ENCODE results near the gene MGAT5.

The MGAT5 gene, protein sequence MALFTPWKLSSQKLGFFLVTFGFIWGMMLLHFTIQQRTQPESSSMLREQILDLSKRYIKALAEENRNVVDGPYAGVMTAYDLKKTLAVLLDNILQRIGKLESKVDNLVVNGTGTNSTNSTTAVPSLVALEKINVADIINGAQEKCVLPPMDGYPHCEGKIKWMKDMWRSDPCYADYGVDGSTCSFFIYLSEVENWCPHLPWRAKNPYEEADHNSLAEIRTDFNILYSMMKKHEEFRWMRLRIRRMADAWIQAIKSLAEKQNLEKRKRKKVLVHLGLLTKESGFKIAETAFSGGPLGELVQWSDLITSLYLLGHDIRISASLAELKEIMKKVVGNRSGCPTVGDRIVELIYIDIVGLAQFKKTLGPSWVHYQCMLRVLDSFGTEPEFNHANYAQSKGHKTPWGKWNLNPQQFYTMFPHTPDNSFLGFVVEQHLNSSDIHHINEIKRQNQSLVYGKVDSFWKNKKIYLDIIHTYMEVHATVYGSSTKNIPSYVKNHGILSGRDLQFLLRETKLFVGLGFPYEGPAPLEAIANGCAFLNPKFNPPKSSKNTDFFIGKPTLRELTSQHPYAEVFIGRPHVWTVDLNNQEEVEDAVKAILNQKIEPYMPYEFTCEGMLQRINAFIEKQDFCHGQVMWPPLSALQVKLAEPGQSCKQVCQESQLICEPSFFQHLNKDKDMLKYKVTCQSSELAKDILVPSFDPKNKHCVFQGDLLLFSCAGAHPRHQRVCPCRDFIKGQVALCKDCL

DNA sequence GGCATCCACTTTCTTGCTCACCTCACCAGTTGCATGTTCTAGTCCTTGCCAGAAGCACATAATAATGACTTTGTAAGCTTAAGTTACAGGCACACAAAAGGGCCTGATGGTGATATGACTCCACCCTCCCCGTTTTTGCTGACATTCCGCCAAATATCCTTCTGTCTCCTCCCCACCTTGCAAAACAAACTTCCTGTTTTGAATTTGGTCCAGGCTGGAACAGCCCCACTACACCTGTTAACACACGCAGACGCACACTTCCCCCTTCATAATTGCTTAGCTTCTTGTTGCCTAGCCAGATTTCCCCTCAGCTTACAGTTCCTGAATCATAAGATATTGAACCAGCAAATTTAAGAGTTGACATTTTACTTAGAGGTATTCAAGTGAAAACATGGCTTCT, at the start of gene MGAT5:
Gene MGAT5 (plus strand): TSS at position 269 of the 400 bp plus-strand sequence. CDS start 332 bp downstream, outside the sequence.
- DNase-seq, result no peak

DNA sequence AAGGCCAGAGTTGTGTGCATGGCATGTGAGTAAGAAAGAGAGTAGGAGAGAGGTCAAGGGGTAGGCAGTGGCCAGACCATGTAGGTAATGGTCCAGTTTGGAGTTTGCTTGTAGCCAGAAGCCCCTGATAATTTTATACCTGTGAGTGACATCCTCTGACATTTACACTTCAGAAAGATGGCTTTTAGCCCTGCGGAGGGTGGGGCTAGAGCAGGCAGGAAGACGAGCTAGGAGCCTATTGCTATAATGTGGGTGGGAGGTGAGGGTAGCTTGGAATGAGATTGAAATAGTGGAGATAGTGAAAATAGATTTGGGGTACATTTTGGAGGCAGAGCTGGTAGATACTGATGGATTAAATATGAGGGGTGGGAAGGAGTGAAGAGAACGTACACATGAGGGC, 48.8 kb upstream of the MGAT5 start:
- no peak for DNase-seq

DNA sequence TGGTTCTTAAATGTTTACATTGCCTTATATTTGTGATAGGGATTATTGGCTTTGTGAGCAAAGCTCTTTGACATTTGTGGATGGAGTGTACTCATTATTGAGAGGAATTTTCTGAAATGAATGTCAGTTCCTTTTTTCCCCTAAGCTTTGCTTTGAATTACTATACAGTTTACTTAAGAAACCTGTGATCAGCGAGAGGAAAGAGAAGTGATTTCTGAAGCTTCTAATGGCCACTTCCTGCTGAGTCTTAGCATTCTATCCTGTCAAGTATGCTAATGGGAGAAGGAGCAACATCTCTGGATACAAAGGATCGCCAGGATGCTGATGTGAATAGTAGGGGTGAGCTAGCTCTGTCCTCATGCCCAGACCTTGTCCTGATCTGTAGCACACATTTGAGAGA, 47.8 kb upstream of the MGAT5 start:
- peak in 1 of 2 experiments; percentile 3 for DNase-seq

DNA sequence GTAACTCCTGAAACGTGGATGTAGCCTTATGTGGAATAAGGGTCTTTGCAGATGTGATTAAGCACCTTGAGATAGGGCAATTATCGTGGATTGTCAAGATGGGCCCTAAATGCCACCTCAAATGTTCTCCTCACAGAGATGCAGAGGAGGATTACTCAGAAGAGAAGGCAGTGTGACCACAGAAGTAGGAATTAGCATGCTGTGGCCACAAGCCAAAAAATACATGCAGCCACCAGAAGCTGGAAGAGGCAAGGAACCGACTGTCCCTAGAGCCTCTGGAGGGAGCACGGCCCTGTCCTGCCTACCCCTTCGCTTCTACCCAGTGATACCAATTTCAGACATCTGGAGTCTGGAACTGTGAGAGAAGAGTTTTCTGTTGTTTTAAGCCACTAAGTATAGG, 47.3 kb upstream of the MGAT5 start:
- no peak for DNase-seq

DNA sequence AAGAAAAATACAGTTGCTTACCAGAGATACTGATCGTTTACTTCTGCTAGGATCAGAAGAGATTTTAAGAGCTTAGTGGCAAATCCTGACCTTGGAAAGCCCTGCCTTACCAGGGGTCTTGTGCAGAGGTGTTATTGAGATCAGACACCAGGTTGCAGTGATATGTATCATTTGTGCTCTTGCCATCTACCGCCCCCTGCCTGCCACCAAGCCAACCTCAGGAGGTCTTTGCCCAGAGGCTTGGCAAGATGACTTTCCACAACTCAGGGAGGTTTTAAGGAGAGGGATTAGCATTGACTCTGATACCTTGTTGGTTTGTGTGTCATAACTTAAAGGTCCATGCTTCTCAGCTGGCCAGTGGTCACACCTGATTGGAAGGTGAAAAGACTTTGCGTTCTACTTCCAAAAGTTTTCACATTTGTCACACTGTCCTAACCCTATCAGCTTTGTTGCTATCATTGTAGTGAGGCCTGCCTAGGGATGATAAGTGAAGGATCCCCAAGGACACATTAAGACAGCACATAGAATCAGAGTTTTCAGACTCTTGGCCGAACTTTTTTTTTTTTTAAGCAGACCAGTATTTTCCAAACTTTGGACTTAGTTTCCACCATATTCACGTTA, 46.2 kb upstream of the MGAT5 start:
- DNase-seq, result peak; percentile 60 to 78

DNA sequence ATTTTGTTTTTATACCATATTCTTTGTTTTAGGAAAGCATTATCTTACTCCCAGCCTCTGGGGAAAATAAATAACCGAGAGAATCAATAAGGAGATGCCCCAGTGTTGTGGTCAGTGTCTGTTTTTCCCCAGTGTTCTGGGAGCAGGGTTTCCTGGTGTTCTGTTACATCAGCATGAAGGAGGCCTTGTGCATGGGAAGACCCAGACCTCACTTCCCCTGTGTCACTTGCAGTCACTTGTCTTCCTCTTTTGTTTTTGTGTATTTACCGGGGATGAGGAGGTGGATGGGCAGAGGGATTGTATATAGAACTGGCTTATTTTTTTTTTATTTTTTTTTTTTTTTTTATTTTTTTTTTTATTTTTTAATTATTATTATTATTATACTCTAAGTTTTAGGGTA, 45.0 kb upstream of the MGAT5 start:
- peak; percentile 58 to 77 for DNase-seq

DNA sequence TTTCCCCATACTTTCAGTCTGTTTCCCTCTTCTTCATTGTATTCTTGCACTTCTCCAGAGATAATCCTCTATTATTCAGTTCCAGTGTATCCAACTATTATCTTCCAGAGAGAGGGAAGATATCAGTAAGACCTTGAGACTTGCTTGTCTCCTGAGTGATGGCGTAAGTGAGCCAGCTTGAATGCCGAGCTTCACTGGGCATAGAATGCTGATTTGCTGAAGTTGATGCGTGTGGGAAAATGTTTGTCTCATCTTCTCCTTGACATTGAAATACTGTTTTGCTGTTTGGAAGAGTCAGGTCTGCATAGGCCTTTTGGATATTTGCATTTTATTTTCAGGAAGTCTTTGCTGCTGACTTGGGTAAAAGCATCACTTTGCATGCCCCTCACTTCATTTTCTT, 41.1 kb upstream of the MGAT5 start:
- no peak for DNase-seq

DNA sequence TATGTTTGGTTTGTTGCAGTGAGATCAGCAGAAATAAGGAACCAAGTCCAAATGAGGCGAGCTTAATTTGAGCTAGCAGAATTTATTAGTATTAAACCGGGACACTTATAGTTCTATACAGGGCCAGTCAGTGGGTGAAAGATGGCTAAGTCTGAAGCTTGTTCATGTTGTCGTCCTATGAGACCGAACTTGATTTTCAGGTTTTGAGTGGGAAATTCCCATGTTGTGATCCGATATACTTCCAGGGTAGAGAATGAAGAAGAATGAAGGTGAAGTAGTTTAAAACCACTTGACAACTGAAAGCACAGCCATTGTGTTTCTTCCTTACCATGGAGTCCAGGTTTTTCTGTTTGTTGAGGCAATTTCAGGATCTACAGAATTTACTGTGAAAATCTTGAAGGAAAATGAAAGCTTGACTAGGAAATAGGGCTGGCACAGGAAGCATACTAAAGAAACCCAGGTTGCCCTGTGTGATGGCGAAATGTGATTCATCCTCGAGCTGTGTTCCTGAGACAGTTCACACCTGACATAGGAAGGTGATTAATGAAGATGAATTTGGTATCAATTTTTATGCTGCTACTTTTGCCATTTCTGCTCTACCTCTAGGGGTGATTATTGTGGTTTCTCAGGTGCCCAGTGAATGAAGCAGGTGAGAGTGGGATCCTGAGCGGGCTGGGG, 37.6 kb upstream of the MGAT5 start:
- no peak for DNase-seq

DNA sequence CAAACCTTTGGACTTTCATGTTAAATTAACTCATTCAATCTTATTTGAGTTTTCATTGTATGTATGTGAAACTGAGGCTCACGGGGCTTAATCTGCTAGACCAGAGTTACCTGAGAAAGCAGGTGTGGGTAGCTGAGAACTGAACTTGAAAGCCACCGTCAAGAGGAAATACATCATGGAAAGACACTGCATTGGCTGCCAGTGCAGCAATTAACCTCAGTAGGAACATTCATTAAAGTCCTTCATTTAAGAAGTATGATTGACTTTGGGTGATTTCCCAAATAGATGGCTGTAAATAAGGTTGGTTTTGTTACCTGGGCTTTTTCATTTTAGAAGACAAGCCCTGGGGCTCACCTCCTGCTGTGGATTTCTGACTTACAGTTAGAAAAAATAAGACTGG, 36.5 kb upstream of the MGAT5 start:
- DNase-seq, result no peak

DNA sequence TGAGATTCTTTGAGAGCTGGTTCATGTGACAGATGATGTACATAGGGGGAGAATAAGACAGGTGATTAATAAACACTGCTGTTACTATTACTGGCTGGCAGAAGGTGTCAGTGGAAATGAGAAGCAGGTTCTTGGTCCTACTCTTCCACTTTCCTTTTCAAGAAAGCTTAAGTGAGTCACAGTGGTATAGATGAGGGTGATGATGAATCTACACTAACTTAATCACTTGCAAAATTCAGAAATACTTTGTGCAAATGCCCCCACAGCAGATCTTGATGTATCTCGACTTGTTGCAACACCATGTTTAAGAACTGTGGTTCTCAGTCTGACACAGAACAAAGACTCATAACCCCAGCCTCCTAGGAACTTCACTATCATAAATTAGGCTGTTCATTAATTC, 35.9 kb upstream of the MGAT5 start:
- DNase-seq, result peak in 1 of 2 experiments; percentile 17

DNA sequence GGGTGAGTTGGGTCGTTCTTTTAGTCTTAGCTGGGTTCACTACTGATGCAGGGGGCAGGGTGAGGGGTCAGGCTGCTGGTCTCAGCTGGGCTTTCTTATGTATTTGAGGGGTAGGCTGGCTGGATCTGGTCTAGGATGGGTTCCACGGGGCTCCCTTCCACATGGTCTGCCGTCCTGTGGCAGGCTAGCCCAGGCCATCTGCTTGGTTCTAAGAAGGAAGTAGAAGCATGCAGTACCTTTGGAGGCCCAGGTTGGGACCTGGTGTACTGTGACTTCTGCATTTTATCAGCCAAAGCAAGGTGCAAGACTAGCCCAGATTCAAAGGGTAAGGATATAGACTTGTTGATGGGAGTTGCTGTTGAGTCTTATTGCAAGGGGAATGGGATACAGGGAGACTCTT, 35.5 kb upstream of the MGAT5 start:
- peak; percentile 15 to 24 for DNase-seq

DNA sequence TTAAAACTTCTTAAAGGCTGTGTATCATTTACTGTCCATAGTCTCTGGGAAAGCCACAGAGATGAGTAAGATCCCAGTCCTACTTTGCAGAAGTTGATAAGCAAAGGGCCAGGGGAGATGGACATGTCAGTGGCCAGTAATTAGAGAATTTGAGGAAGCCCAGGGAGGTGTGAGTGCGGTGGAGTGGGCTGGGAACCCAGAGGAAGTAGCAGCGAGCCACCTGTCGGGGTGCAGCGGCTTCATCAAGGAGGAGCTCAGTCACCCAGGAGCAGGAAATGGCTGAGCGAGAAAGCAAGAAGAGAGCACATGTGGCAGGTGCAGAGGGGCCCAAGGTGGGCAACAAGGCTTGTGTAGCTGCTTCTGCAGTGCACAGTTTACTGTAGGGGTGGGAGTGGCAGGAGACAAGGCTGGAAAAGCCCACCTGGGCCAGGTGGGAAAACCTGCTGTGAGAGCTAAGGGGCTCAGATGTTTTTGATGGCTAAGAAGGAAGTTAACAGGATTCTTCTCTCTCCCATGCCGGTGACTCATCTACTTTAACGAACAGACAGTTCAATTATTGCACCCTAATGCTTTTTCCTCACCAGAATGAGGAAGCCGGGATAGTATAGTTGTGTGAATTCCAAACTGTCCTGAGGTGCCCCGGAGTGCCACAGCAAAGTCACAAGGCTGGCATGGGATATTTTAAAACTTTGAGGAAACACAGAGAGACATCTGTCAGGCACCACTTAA, 34.8 kb upstream of the MGAT5 start:
- peak; percentile 68 to 71 for DNase-seq

DNA sequence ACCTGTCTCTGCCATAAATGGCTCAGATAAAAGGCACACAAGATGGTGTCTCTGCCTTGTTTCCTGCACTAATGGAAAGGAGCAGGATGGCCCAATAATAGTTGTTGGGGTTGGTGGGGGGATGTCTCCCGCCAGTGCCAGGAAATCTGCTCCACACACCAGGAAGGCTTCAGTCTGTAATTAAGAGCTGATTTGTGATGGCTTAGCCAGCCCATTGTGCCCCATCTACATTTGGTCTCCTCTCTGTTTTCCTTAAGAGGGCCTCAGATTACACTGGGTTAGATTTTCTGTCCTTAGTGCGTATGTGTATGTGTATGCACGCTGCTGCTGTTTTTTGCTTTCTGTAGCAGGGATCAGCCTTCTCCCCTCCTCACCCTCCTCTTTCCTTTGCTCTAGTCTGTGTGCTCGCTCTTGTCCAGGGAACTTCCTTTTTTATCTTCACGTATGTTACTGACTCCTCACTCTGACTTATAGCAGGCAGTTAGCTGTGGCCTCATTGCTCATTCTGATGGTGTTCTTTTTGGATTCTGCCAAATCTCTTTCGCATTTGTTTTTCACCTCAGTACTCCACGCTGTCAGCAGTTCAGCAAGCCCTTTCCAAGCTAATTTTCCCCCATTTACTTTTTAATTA, 33.4 kb upstream of the MGAT5 start:
- peak; percentile 84 to 87 for DNase-seq

DNA sequence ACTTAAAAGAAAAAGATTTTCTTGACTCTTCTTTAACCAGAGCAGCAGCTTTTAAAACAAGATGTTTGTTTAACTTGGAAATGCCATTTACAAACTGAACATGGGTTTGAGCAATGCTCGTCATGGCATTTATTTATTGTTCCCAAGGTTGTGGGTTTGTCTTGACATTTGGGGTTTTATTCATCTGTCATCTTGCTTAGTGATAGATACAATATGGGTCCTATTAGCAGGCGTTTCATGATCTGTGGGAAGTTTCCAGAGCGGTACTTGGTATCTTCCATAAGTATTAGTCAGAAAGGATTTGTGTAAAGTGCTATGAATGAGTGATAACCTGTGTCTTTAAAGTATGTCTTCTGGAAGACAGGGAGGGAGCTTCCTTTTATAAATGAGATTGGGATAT, 29.9 kb upstream of the MGAT5 start:
- DNase-seq, result no peak

DNA sequence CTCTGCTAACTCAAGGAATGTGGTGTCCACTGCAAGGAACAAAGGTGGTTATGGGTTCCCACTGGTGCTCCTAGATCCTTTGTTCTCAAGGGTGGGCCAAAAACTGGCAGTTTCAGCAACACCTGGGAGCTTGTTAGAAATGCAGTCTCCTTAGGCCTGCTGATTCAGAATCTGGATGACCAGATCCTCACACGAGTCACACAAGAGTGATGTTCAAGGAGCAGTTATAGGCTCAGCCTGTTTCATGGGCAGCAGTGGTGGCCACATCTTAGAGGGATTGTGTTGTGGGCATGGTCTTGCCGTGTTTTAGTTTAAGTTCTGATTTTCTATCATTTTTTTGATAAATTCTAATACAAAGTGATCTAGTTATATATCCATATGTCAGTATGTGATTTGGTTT, 28.7 kb upstream of the MGAT5 start:
- DNase-seq, result no peak

DNA sequence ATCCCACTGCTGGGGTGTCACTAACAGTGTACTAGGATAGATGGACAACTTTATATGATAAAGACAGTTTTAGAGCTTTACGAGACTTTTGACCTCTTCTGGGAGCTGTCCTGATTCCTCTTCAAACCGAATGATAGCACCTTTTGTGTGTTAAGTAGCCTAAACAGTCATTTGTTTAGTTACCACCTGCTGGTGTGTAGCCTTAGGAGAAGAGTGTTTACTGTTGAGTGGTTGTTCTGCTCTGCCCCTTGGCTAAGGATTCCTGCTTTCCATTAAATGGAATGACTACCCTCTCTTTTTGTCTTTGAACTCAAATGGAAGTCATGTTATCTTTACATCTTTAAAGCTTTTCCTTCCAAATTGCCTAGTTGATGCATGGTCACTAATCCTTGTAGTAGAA, 28.0 kb upstream of the MGAT5 start:
- DNase-seq, result no peak

DNA sequence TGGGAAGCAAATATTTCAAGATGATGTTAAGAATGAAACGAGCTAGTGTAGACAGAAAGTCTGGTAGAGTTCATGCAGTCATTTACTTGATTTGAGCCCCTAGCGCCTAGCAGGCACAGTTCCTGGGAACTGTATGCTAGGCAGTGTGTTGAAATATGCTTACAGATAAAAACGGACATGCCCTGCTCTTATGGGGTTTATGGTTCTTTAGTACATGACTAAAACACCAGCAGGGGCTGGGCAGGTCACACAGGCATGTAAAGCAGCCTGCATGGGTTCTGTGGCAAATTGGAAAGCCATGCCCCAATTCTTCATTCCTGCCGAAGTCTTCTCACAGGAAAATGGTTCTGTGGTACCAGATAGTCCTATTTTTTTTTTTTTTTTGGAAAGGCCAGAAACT, 27.3 kb upstream of the MGAT5 start:
- DNase-seq, result no peak

DNA sequence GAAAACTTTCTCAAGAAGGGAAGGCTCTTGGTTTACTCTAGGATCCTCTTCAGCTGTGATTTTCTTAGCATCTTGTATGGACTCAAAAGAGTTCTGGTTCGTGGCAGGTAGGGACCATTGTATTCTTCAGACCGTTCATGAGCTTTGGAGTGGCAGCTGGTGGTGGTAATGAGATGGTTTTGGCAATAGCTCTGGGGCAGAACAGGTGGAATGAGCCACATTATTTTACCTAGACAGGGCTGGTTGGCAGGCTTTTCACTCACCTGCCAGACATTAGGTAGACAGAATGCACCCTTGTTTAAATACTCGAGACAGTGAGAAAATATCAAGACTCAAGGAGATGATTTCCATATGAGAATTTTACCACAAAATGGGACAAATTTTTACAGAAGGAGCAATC, 26.2 kb upstream of the MGAT5 start:
- DNase-seq, result no peak

DNA sequence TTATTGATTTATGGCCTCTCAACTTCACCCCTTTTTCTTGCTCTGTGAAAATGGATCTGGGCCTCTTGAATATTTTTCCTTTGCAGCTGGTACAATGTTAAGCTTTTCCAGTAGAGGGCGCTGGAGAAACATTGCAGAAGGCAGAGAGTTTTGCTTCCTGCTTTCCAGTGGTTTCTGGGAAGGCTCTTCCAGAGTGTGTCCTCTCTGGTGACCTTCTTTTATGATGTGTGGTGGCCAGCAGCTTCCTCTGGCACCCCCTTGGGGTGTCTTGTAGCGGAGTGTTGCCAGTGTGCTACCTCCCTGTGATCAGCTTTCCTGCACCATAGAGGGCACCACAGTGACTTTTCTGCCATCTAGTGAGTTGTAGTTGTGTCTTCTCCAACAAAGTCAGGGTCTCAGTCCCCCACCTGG, 25.4 kb upstream of the MGAT5 start:
- DNase-seq, result peak; percentile 64 to 74

DNA sequence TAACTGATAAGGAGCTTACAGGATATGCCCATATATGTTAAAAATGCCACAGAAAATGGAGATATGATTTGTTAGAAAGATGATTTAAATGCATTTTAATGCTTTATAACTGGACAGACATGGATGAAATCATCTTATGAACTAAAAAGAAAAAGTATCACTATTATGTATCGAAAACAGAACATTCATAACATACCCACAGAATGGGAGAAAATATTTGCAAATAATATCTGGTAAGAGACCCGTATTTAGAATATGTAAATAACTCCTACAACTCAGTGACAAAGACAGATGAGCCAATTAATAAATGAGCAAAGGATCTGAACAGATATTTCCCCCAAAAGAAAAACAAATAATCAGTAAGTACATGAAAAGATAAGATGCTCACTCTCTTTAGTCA, 24.3 kb upstream of the MGAT5 start:
- DNase-seq, result no peak

DNA sequence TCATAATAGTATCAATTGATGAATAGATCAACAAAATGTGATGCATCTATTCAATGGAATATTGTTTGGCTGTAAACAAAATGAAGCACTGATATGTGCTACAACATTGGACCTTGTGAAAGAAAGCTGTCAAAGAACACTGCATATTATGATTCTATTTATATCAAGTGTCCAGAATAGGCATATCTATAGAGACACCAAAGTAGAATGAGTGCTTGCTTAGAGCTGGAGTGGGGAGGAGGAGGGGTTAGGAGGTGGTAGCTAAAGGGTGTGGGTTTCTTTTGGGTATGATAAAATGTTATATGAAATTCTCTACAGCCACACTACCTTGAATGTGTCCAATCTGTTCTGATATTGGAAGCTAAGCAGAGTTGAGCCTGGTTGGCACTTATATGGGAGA, 23.0 kb upstream of the MGAT5 start:
- no peak for DNase-seq

DNA sequence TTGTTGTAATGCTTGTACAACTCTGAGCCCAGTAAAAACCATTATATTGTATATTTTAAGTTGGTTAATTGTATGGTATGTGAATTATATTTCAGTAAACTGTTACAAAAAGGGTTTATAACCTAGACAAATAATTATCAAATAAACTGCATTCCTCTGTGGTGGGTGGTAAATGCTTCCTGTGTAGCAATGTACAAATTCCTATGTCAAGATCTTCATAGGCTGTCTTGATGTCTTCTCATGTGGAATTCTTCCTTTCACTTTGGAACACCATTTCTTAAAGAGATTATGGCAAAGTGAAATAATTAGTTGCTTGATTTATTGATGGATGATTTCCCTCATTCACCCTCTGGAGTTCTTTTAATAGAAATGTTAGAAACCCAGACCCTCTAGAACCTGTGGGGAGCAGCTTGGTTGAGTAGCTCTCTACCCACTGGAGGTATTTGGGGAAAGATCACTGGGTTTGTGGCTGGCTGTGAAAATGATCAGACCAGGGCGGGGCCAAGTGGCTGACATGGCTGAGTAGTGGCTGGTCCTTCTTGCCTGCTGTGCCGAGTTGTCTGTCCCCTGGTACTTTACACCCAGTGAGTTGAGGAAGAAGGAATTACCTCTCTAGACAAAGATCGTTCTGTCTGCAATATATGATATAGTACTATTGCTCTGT, 22.4 kb upstream of the MGAT5 start:
- no peak for DNase-seq

Measured in Kasumi-1 (cell line).